T47D (cell line): ENCODE data around the gene AHRR.

ENCODE experiments used
- DNase-seq, 2 experiments: peaks; one replicate each; pipeline versions ENCODE4 v3.0.0 to v3.0.0-alpha.2; 2011 to 2012; ENCODE audit warnings: low read depth in 1 of 2, low spot score in 1 of 2
- JUND ChIP-seq: IDR thresholded peaks from 2 replicates; pipeline ENCODE4 v1.6.1; 2012; ENCODE audit warnings: low read depth
- in situ Hi-C: cut with HindIII; loops from 2 replicates; pipeline ENCODE4 v1.10.0; 2016; ENCODE audit warnings: low sequenced_read_pairs, low pct_unique_long_range_greater_than_20kb

Gene AHRR

DNA sequence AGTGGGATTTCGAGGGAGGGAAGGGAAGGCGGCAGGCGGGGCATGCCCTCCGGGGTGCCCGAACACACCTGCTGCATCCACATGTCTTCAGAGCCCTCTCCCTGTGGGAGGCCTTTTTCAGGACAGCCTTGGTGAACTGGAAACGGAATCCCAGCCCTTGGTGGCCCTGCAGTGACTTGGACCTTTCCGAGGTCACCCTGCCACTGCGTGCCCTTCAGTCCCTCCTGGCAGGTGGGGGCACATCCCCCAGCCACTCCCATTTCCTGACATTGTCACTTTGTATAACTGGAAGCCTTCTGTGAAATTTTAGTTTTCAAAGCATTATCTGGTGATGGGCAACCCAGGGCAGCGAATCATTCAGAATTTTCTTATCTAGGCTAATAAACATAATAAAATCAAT, 11.0 kb upstream of the AHRR start:
- no peak for DNase-seq
- in situ Hi-C loops: no loop called here
- no peak for TF ChIP-seq JUND

DNA sequence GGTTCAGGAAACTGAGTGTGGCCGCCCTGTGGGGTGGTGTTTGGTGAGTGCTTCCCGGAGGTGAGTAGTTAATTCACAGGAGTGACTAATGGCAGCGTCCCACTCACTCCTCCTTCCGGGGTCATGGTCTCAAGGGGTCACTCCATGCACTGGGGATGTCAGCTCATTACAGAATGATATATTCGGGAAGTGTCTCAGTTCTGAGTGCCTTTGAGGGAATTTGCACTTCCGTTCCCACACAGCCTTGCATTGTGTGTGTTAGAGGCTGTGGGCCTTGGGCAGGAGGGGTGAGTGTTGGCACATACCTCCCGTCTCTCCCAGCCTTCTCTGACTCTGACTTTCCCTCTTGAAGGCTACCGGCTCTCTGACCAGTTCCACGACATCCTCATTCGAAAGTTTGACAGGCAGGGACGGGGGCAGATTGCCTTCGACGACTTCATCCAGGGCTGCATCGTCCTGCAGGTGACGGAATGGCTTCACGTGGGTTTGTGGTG, 10.5 kb upstream of the AHRR start:
- no peak for TF ChIP-seq JUND
- in situ Hi-C loops: no loop called here
- no peak for DNase-seq

DNA sequence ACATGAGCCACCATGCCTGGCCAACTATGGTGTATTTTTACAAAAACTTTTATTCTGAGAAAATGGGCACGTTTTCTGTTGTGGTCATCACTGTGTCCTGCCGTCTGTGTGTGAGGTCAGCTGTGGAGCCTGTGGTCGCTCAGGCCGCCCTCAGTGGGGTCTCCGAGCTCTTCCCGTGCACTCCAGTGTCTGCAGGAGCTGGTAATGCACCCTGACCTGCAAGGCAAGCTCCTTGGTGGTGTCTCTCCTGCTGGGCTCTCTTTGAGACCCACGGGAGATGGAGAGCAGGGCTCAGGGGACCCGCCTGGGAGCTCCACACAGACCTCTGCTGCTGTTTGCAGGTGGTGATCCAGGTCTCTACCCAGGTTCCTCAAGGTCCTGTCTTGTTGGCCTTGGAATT, 9.6 kb upstream of the AHRR start:
- no peak for TF ChIP-seq JUND
- no peak for DNase-seq
- in situ Hi-C loops: no loop called here

DNA sequence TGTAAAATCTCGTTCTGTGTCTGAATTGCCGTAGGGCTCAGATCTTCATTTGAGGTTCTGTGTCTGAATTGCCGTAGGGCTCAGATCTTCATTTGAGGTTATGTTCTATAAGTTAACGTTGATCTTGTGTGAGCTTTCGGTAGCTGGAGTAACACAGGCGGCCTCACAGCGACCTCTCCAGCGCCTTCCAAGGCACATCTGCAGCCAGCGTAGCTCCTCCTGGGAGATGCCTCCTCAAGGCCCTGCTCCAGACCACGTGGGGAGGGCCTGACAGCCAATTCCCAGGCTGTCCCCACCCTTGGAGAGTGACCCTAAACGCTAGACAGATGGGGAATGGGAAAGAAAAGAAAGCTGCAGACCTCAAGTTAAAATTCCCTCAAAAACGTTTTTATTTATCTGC, 8.7 kb upstream of the AHRR start:
- TF ChIP-seq JUND: no peak
- in situ Hi-C loops: no loop called here
- no peak for DNase-seq

DNA sequence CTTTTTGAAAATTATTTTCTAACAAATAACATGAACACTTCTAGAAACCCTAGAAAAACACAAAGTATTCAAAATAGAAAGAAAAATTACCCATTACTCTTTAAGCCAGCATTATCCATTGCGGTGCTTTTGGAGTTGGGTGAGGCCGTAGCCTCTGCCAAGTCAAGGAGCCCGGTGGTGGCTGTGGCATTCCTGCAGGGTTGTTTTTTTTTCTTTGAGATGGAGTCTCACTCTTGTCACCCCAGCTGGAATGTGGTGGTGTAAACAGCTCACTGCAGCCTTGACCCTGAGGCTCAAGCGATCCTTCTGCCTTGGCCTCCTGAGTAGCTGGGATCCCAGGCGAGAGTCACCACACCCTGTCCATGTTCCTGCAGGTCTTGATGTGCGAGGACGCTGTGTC, 8.2 kb upstream of the AHRR start:
- no peak for DNase-seq
- in situ Hi-C loops: no loop called here
- no peak for TF ChIP-seq JUND

DNA sequence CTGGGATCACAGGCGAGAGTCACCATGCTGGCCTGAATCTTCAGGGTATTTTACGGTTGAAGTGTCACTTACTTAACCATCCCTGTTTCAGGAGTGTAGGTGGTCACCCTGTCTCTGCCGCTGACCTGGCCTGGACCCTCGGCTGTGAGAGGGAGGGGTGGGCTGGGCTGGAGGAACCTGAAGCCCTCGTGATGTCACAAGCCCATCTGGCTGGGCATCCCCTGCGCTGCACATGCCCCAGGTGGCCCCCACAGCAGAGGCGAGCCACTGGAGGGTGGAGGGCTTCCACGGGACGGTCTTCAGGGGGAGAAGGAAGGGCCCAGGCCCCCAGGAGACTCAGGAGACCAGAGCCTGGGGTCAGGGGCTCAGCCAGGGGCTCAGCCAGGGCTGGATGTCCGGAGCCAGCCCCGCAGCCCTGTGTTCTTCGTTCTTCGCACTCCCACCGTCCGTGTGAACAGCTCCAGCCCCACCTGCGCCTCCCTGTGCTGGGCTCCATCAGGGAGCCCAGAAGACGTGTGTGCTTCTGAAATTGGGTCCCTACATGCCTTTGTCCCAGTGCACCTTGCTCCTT, 7.6 kb upstream of the AHRR start:
- in situ Hi-C loops: no loop called here
- no peak for TF ChIP-seq JUND
- DNase-seq: no peak

DNA sequence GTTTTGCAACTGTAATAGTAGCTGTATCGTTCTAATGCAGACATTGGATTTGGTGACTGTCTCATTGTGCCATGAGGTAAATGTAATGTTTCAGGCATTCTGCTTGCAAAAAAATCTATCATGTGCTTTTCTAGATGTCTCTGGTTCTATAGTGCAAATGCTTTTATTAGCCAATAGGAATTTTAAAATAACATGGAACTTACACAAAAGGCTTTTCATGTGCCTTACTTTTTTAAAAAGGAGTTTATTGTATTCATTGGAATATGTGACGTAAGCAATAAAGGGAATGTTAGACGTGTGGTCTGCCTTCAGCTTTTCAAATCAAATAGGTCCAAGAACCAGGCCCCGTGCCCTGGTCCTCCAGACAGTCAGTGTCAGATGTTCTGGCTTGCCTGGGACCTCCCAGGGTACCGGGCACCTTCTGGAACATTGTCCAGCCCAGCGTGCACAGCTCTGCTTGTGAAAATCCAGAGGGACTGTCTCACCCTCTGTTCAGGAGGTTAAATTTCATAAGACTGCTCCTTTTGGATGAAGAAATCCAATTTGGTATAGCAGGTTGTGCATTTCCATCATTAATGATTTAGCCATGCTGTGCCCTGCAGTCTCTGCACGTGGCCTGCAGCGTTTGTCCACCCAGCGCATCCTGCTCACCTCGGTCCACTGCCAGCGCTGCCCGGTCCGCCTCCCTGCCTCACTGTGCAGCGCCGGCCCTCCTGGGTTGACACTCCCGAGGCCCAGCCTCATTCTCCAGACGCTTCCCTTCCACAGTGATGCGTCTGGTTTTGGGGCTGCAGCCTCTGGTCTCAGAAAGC, 6.6 kb upstream of the AHRR start:
- TF ChIP-seq JUND: no peak
- in situ Hi-C loops: no loop called here
- no peak for DNase-seq

DNA sequence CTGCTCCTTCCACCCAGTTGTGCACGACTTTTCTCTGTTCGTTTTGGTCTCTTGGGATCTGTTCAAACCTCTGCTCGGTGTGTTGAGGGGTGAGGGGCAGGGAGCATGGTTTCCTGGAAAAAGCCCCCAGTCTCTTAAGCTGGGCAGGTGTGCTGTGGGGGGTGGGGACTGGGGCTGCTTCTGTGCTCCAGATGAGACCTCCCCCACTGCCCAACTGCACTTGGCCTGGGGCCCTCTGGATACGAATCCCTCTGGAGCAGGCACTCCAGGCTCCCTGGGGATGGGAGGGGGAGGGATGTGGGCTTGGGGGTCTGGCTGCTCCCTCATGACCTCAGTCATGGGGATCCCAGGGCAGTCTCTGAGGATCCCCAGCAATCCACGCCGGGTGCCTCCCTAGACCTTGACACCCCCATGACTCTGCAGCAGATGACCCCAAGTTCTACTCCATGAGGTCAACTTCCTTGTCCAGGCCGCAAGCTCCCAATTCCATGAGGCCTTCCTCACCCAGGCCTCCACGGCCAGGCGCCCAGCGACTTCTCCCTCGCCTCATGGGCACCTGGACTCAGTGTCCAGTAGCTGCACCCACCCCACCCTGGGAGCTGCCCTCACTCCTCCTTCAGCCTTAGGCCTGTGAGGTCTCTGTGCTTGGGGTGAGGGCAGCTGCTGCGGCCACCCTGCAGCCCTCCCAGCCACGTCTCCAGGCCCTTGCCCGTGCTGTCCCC, 5.9 kb upstream of the AHRR start:
- TF ChIP-seq JUND: no peak
- in situ Hi-C loops: no loop called here
- DNase-seq: no peak

DNA sequence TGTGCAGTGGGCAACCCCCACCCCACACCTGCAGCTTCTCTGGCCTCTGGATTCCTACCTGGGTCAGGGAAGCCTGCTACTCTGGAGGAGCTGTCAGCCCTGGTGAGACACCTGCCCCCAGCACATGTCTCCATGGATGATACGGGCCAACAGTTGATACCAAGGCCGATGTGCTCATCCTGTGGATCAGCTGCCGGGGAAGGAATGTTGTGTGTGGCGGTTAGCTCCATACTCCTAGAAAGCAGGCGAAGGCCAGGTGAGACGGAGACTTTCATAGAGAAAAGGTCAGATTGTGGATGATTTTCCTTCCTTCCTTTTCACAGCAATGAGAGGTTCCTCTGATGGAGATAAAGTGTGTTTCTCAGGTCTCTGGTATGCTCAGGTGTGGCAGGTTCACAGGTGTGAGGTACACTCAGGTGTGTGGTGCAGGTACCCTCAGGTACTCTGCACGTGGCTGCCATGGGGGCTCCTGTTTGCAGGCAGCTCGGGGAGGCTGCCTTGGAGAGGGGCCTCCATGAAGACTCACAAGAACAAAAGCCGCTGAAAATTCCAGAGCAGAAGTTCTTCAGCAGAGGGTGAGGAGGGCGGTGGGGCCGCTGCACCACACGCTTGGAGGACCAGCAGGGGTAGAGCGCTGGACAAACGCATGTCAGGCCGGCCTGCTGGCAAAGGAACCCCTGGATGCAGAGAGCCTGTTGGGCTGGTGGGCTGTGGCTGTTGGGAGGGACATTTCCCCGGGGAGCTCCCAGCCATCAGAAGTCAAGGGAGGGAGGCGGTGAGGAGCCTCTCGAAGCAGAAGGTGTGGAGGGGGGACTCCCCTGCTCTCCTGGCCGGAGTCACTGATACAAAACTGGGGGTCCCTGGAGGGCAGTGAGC, 5.1 kb upstream of the AHRR start:
- no peak for DNase-seq
- in situ Hi-C loops: no loop called here
- TF ChIP-seq JUND: no peak

DNA sequence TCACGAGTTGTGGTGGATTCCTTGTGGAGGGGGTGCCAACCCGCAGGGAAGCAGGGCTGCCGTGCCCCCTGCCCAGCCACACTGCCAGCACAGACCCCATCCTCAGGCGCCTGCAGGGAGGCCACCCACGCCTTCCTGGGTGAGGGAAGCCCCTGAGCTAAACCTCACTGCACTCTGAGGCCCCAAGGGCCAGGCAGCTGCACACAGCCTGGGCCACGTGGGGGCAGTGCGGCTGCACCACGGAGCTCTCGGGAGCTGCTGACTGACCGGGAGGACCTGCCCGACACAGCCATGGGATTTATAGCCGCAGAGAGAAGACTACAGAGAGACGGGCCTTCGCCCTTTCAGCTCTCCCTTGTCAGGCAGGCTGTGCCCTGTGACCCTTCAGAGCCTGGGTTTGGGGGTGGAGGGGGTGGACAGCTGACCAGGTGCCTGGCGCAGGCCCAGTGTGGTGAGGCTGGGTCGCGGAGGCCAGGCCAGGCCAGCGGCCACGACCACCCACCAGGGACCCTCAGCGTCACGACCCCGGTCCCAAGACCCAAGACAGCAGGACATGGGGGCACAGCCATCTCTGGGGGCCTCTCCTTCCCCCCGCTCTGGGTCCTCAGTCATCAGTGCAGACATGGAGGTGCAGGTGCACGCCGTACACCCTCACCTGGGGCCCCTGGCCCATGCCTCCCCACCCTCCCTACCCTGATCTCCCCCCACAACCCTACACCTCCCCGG, 4.3 kb upstream of the AHRR start:
- no peak for TF ChIP-seq JUND
- DNase-seq: peak; percentile 91 to 92
- in situ Hi-C loops: no loop called here

DNA sequence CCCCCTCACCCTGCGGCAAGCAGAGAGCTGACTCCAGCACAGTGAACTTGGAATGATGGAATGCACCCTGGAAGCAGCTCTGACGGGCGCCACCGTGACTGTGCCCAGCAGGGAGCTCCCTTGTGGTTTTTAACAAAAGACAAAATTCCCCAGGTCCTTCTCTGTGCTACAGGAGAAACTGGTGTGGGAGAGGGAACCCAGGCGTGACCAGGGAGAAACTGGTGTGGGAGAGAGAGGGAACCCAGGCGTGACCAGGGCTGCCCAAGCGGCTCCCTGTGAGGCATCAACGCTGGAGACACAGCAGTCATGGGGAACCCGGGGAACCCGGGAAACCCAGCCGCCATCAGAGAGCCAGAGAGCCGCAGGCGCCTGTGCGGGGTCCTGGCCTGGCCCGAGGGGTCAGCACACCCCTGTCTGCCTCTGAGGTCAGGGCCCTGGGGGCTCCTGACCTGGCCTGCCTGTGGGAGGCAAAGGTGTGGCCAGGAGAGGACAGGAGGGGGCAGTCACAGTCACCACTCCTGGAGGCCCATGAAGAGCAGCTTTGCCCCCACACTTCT, 3.1 kb upstream of the AHRR start:
- DNase-seq: peak in 1 of 2 experiments; percentile 86
- in situ Hi-C loops: no loop called here

More for the DNA sequence above, 3.1 kb upstream of the AHRR start:
- TF ChIP-seq JUND: no peak
